AML-193 (cell line): Measurements from ENCODE around the gene TPSAB1.

Experiments used
- DNase-seq, 2 experiments: peaks; one replicate each; lab custom pipeline; 2025; lab: John Stamatoyannopoulos, UW

TPSAB1 gene

GRCh38 chr16:1286513-1287094 lies 46.1 kb downstream of the TPSAB1 start:
- no peak for DNase-seq

DNA sequence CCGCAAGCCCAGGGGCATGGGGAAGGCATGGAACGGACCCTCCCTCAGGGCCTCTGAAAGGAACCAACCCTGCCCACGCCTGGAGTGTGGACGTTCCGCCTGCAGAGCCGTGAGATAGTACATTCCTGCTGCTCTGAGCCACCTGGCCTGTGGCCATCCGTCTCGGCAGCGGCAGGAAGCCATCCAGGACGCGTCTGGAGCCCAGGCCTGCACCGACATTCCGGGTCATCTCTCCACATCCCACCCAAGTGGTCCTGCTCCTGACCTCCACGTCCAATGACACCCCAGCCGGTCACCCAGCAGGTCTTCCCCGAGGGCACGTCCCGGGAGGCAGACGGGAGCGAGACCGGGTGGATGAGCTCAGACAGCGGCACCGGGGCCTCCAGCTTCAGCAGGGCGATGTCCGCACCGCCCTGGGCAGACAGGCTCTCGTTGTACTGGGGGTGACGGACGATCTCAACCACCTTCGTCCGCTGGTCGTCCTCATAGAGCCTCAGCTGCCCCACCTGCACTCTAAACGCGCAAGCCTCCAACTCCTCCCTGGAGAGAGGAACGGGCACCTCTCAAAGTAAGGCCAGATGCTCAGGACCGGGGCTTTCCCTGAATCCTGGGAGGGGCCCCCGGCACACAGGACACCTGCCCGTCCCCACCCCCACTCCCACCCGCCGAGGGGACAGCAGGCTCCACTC lies 47.6 kb downstream of the TPSAB1 start:
- DNase-seq: no peak

DNA sequence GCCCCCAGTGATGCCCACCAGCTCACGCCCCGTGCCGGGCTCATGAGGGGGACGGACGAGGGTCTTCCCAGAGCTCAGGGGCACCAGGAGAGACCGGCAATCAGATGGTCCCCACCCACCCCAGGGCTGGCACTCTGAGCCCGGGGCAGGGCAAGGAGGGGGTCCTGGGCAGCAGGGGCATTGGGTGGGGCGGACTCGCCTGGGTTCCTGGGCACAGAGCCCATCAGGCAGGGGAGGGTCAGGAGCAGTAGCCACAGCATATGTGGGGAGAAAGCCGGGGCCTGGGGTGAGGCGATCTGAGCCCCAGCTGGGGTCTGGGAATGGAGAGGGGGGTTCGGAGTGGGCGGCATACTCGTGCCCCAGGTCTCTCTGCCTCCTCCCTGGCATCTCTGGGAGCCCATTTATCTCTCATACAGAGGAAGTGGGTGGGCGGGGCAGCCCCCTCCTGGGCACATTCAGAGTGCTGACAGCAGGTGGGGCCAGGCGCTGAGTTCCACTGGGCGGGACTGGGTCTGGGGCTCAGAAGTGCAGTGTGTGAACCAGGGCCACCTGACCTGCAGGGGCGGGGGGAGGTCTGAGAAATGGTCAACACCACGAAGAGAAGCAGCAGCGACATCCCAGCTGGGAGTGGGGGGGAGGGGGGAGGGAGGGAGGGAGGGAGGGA lies 48.4 kb downstream of the TPSAB1 start:
- DNase-seq: no peak

DNA sequence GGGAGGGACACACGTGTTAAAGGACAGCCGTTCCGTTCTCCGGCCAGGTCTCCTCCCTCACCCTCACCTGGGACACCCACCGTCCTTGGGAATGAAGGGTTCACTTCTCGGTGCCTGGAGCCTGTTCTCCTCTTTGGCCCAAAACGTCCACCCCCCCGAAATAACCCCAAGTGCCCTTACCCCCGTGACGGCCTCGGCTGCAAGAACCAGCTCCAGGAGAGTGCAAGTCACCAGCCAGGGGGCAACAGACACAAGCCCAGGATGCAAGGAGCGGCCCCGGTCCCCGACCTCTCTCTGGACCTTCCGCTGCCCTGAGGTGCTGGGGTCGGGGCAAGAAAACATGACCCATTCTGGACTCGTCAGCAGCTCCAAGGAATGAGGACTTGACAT lies 49.0 kb downstream of the TPSAB1 start:
- no peak for DNase-seq

DNA sequence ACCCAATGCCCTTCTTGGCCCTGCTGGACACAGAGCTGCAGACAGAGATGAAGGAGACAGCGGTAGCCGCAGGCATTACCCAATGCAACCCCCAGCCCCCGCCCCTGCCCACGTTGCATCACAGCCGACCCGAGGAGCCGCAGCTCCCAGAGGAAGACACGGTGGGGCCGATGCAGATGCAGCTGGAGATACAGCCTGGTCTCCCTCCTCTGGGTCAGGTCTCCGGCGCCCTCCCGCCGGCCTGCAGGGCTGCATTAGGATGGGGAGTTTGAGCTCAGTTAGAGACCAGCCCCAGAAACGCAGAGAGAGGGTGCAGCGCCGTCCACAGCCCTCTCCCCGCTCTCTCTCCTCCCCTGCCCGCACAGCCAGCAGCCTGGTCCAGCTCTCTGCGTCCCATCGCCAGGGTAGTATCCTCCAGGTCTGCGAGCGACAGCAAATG lies 49.6 kb downstream of the TPSAB1 start:
- no peak for DNase-seq

DNA sequence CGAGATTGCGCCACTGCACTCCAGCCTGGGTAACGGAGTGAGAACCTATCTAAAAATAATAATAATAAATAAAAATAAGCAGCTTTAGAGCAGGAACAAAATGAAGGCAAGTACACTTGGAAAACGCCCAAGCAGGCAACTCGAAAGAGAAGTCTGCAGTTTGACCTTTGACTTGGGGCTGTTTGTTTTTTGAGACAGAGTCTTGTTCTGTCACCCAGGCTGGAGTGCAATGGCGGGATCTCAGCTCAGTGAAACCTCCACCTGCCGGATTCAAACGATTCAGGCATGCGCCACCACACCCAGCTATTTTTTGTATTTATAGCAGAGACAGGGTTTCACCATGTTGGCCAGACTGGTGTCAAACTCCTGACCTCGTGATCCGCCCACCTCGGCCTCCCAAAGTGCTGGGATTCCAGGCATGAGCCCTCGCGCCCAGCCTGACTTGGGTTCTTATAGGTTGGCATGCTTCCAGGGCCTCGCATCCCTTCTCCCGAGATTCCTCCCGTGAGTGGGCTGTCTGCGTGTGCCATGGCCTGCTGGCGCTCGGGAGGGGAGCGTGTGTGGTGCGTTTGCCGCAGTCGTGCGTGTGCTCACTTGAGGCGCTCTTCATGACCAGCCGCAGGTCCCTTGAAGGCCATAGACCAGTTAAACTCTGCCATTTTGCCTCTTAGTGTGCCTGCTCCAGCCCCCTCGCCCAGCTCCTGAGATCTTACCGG lies 50.5 kb downstream of the TPSAB1 start:
- DNase-seq: no peak

DNA sequence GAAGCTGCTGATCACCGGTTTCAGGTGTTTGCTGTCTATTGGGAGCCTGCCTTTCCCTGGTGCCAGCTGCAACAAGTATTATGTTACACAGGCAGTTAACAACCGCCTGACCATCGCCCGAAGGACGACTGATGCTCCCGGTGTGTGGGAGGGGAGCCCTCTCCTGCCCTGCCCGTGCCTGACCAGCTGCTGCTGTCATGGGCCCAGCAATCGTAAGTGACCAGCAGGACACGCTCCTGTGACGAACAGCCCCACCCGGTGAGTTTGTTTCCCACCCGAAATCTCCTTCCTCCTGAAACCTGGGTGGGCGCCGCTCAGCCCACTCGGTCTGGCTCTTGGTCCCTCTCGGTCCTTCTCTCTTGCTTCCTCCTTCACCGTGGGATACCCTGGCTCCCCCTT lies 51.1 kb downstream of the TPSAB1 start:
- no peak for DNase-seq
